H9 (cell line): ENCODE results near the gene TAF8. TPM values are rescaled to one million over a fixed set of nuclear protein-coding genes. Genes with fewer than 3 reads are reported as not detected.

Experiments used
- DNase-seq: peaks from one replicate; pipeline ENCODE4 v3.0.0-alpha.2; 2017
- H2AFZ ChIP-seq: one replicate; pipeline ENCODE4 v1.6.1; 2013; ENCODE audit warnings: mild to moderate bottlenecking, low read length, control low read depth, moderate library complexity
- H2AK5ac ChIP-seq: 2 replicates; pipeline ENCODE4 v1.6.1; 2013; ENCODE audit warnings: low read length, control low read depth, mixed read lengths; ENCODE audit not compliant: insufficient read length
- H2BK120ac ChIP-seq: one replicate; pipeline ENCODE4 v1.6.1; 2013; ENCODE audit warnings: low read depth, mild to moderate bottlenecking, low read length, control low read depth, inconsistent platforms; ENCODE audit not compliant: poor library complexity, severe bottlenecking
- H2BK12ac ChIP-seq: 2 replicates; pipeline ENCODE4 v1.6.1; 2013; ENCODE audit warnings: low read length, control low read depth, mixed read lengths, low read depth; ENCODE audit not compliant: insufficient read length
- H2BK15ac ChIP-seq: 2 replicates; pipeline ENCODE4 v1.6.1; 2013; ENCODE audit warnings: low read depth, low read length, control low read depth
- H2BK20ac ChIP-seq: one replicate; pipeline ENCODE4 v1.6.1; 2013; ENCODE audit warnings: low read depth, mild to moderate bottlenecking, low read length, control low read depth, inconsistent platforms; ENCODE audit not compliant: poor library complexity, severe bottlenecking
- H2BK5ac ChIP-seq: 2 replicates; pipeline ENCODE4 v1.6.1; 2013; ENCODE audit warnings: low read length, control low read depth, mixed read lengths; ENCODE audit not compliant: insufficient read length
- H3K14ac ChIP-seq: 2 replicates; pipeline ENCODE4 v1.6.1; 2013; ENCODE audit warnings: low read length, control low read depth; ENCODE audit not compliant: insufficient read depth
- H3K18ac ChIP-seq: 2 replicates; pipeline ENCODE4 v1.6.1; 2013; ENCODE audit warnings: low read depth, mild to moderate bottlenecking, mixed read lengths, low read length, control low read depth; ENCODE audit not compliant: insufficient read length
- H3K23ac ChIP-seq: 2 replicates; pipeline ENCODE4 v1.6.1; 2013; ENCODE audit warnings: low read length, control low read depth, mixed read lengths, low read depth; ENCODE audit not compliant: insufficient read length
- H3K23me2 ChIP-seq: 2 replicates; pipeline ENCODE4 v1.6.1; 2013; ENCODE audit warnings: low read depth, mild to moderate bottlenecking, mixed read lengths, low read length, control low read depth; ENCODE audit not compliant: insufficient read length, poor library complexity, severe bottlenecking
- H3K27ac ChIP-seq: 2 replicates; pipeline ENCODE4 v1.5.1; 2013; ENCODE audit warnings: low read length, control low read depth, mixed read lengths, low read depth; ENCODE audit not compliant: insufficient read length
- H3K27me3 ChIP-seq: 2 replicates; pipeline ENCODE4 v1.6.1; 2013; ENCODE audit warnings: low read length, control low read depth, inconsistent platforms; ENCODE audit not compliant: insufficient read depth
- H3K4ac ChIP-seq: 2 replicates; pipeline ENCODE4 v1.6.1; 2013; ENCODE audit warnings: low read depth, mild to moderate bottlenecking, control low read depth, inconsistent platforms, low read length, moderate library complexity
- H3K4me1 ChIP-seq: 2 replicates; pipeline ENCODE4 v1.6.1; 2013; ENCODE audit warnings: low read length, control low read depth, inconsistent platforms; ENCODE audit not compliant: insufficient read depth
- H3K4me2 ChIP-seq: 2 replicates; pipeline ENCODE4 v1.6.1; 2013; ENCODE audit warnings: low read length, control low read depth, mixed read lengths; ENCODE audit not compliant: insufficient read length, insufficient read depth
- H3K56ac ChIP-seq: 2 replicates; pipeline ENCODE4 v1.6.1; 2013; ENCODE audit warnings: low read depth, mild to moderate bottlenecking, mixed read lengths, low read length, control low read depth; ENCODE audit not compliant: insufficient read length
- H3K79me1 ChIP-seq: 2 replicates; pipeline ENCODE4 v1.6.1; 2013; ENCODE audit warnings: low read depth, mild to moderate bottlenecking, moderate library complexity, low read length, control low read depth, inconsistent platforms; ENCODE audit not compliant: insufficient read depth, poor library complexity, severe bottlenecking
- H3K79me2 ChIP-seq: 2 replicates; pipeline ENCODE4 v1.6.1; 2013; ENCODE audit warnings: low read length, control low read depth, inconsistent platforms; ENCODE audit not compliant: insufficient read depth
- H3K9ac ChIP-seq: 2 replicates; pipeline ENCODE4 v1.6.1; 2013; ENCODE audit warnings: low read length, control low read depth, mixed read lengths; ENCODE audit not compliant: insufficient read length; ENCODE audit errors: extremely low read depth
- H3K9me3 ChIP-seq: one replicate; pipeline ENCODE4 v1.6.1; 2013; ENCODE audit warnings: low read depth, low read length, inconsistent platforms; ENCODE audit not compliant: control insufficient read depth
- H3T11ph ChIP-seq: one replicate; pipeline ENCODE4 v1.6.1; 2013; ENCODE audit warnings: mild to moderate bottlenecking, low read length, control low read depth, inconsistent platforms
- H4K20me1 ChIP-seq: one replicate; pipeline ENCODE4 v1.6.1; 2013; ENCODE audit not compliant: control insufficient read depth, insufficient read length, insufficient read depth
- H4K5ac ChIP-seq: 2 replicates; pipeline ENCODE4 v1.6.1; 2013; ENCODE audit warnings: low read depth, mild to moderate bottlenecking, mixed read lengths, low read length, control low read depth; ENCODE audit not compliant: insufficient read length
- H4K8ac ChIP-seq: replicated peaks from 2 replicates; pipeline ENCODE4 v1.6.1; 2013; ENCODE audit warnings: low read length, control low read depth, mixed read lengths, low read depth; ENCODE audit not compliant: insufficient read length
- H4K91ac ChIP-seq: 2 replicates; pipeline ENCODE4 v1.6.1; 2013; ENCODE audit warnings: low read depth, mild to moderate bottlenecking, moderate library complexity, mixed read lengths, low read length, control low read depth; ENCODE audit not compliant: insufficient read length
- H3K27ac Mint-ChIP-seq, 3 experiments: 2 replicates in 2 of 3; 3 replicates in 1 of 3; pipeline ENCODE4 v1.8.0; 2020 to 2021; ENCODE audit warnings: mixed read lengths in 3 of 3, mild to moderate bottlenecking in 1 of 3, moderate library complexity in 1 of 3
- H3K27me3 Mint-ChIP-seq: 2 replicates; pipeline ENCODE4 v1.8.0; 2021; ENCODE audit warnings: low read depth, mild to moderate bottlenecking, moderate library complexity, mixed read lengths
- H3K36me3 Mint-ChIP-seq, 3 experiments: 2 replicates in 2 of 3; 3 replicates in 1 of 3; pipeline ENCODE4 v1.8.0; 2020 to 2021; ENCODE audit warnings: low read depth in 3 of 3, mixed read lengths in 3 of 3; ENCODE audit not compliant: insufficient read depth in 1 of 3
- H3K4me1 Mint-ChIP-seq, 2 experiments: 2 replicates each; pipeline ENCODE4 v1.8.0; 2020; ENCODE audit warnings: mixed read lengths in 2 of 2
- H3K4me3 Mint-ChIP-seq, 2 experiments: 2 replicates in 1 of 2; 3 replicates in 1 of 2; pipeline ENCODE4 v1.8.0; 2020 to 2021; ENCODE audit warnings: mild to moderate bottlenecking in 2 of 2, mixed read lengths in 2 of 2, moderate library complexity in 1 of 2
- H3K9me3 Mint-ChIP-seq, 2 experiments: 2 replicates in 1 of 2; 3 replicates in 1 of 2; pipeline ENCODE4 v1.8.0; 2020; ENCODE audit warnings: mild to moderate bottlenecking in 2 of 2, mixed read lengths in 2 of 2, moderate library complexity in 1 of 2
- CTCF ChIP-seq: fragments of 200-600 bp; sonication (generic); conservative IDR thresholded peaks from 3 replicates; pipeline ENCODE4 v1.8.0; 2021; ENCODE audit warnings: antibody characterized with exemption, mild to moderate bottlenecking
- WGBS: extraction: QIAGEN DNeasy Blood & Tissue Kit; methylation state at CpG from one replicate; pipeline ENCODE4 v1.1.7; 2013; ENCODE audit warnings: missing lambda C conversion rate, low lambda C conversion rate, mixed read lengths; ENCODE audit not compliant: insufficient read length; ENCODE audit errors: extremely low coverage; 5-methylcytosine and 5-hydroxymethylcytosine counted together
- total RNA-seq: library from RNA; stranded (reverse); gene quantifications from 2 replicates; pipeline ENCODE4 v1.2.1, GENCODE V29; 2021

TAF8 gene
- total RNA-seq, 1 experiment from 2014 or later = 30.4 TPM

DNA sequence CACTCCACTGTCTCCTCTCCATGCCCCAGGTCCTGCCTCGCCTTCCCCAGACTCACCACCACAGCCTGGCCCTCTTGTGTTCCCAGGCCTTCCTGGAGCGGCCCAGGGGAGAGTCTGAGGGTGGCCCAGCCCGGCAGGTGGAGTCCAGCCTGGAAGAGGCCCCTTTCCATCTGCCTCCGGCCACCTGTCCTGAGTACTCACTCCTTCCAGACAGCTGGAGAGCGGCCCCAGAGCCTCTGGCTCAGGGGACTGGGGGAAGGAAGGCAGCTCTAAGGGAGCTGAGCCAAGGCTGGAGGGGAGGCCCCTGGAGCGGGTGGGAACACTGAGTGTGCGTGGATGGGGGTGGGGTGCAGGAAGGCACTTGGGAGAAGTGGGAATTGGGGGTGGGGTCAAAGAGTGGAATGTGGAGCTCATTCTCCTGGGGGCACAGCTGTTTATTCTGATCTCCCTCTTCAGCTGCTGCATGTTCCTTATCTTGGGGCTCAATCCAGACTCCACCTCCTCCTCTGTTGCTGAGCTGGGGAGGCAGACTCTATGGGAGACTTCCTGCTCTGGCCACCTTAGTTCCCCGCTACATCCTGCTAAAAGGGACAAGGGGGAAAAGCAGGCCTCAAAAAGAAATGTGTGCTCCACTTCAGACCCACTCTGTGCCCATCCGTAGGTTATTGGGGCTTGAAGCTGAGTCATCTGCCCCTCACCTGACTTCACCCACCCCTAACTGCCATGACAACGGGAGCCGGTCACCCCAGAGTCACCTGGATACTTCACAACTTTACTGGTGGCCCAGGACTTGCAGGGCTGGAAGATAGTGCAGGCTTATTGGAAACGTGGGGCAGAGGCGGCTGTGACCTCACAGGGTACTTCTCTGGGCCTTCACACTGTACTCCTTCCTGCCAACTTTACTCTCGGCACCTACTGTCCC, 19.5 kb upstream of the TAF8 start:
- Mint-ChIP-seq H3K4me3 (peak overlapping the region in 1 of 2 experiments; percentile 27; a peak in 1 of 5 replicates), H3K27me3 (no peaks in the 10 kb centered on the region; the same call in none of the 2 replicates), H3K27ac (peak overlapping the region in 2 of 3 experiments; percentile 83 to 86; a peak in 6 of 7 replicates), H3K4me1 (peaks cover 19 to 22% of the 10 kb centered on the region in 2 experiments), H3K9me3 (no peaks in the 10 kb centered on the region), H3K36me3 (no peaks in the 10 kb centered on the region; a peak in 1 of 7 replicates)
- Histone ChIP-seq H3K79me2 (no peaks in the 10 kb centered on the region), H3K27me3 (no peaks in the 10 kb centered on the region), H2AFZ (no peak overlapping the region), H3T11ph (no peak overlapping the region), H2BK12ac (no peak overlapping the region), H3K79me1 (no peaks in the 10 kb centered on the region), H4K91ac (no peak overlapping the region), H3K23ac (no peak overlapping the region), H2BK5ac (no peak overlapping the region), H3K4me2 (no peak overlapping the region), H3K18ac (no peak overlapping the region), H4K8ac (no peak overlapping the region), H3K4ac (no peak overlapping the region), H3K4me1 (no peaks in the 10 kb centered on the region), H2BK20ac (no peak overlapping the region), H3K9me3 (no peaks in the 10 kb centered on the region), H3K56ac (no peak overlapping the region), H3K23me2 (no peaks in the 10 kb centered on the region), H4K5ac (no peak overlapping the region), H2BK120ac (no peak overlapping the region), H3K14ac (peak overlapping the region; percentile 19; the same call in 1 of the 2 replicates), H3K9ac (no peak overlapping the region), H4K20me1 (no peaks in the 10 kb centered on the region), H2AK5ac (no peak overlapping the region), H2BK15ac (no peak overlapping the region), H3K27ac (no peak overlapping the region)
- TF ChIP-seq CTCF = no peak
- WGBS = no CpG with 5 or more reads among the region's 14 CpGs
- no peak for DNase-seq
